Smooth muscle cell (in vitro differentiated cells): Measurements from ENCODE around the gene PRKCSH. TPM values are rescaled to one million over a fixed set of nuclear protein-coding genes. Genes with fewer than 3 reads are reported as not detected.
"Not testable (repeated sequence)": the region's sequence is repeated elsewhere in the genome, so short reads cannot be mapped to it uniquely, and the experiment has no call there.

Source experiments
- DNase-seq: peaks from one replicate; lab custom pipeline; 2025; ENCODE audit not compliant: unreplicated experiment; lab: John Stamatoyannopoulos, UW
- H2AFZ ChIP-seq: fragments of 200-600 bp; sonication (generic); 2 replicates; pipeline ENCODE4 v1.6.0; 2016; ENCODE audit warnings: antibody characterized with exemption, low read depth, mild to moderate bottlenecking
- H3F3A ChIP-seq: fragments of 200-600 bp; sonication (generic); 2 replicates; pipeline ENCODE4 v1.6.0; 2017; ENCODE audit warnings: antibody characterized with exemption, low read depth
- H3K27ac ChIP-seq: fragments of 200-600 bp; sonication (generic); 2 replicates; pipeline ENCODE4 v1.5.1; 2016; ENCODE audit warnings: low read depth, mild to moderate bottlenecking
- H3K27me3 ChIP-seq: fragments of 200-600 bp; sonication (generic); 2 replicates; pipeline ENCODE4 v1.6.1; 2016; ENCODE audit warnings: low read depth, mild to moderate bottlenecking
- H3K36me3 ChIP-seq: fragments of 200-600 bp; sonication (generic); 2 replicates; pipeline ENCODE4 v1.5.1; 2016; ENCODE audit warnings: low read depth
- H3K4me1 ChIP-seq: fragments of 200-600 bp; sonication (generic); 2 replicates; pipeline ENCODE4 v1.5.1; 2016; ENCODE audit warnings: low read depth
- H3K4me2 ChIP-seq: fragments of 200-600 bp; sonication (generic); 2 replicates; pipeline ENCODE4 v1.6.0; 2016; ENCODE audit warnings: mild to moderate bottlenecking
- H3K4me3 ChIP-seq: fragments of 200-600 bp; sonication (generic); 2 replicates; pipeline ENCODE4 v1.5.1; 2016; ENCODE audit warnings: mild to moderate bottlenecking
- H3K79me2 ChIP-seq: fragments of 200-600 bp; sonication (generic); 2 replicates; pipeline ENCODE4 v1.6.0; 2016; ENCODE audit warnings: low read depth, mild to moderate bottlenecking
- H3K9ac ChIP-seq: fragments of 200-600 bp; sonication (generic); 2 replicates; pipeline ENCODE4 v1.6.0; 2016; ENCODE audit warnings: low read depth
- H3K9me3 ChIP-seq: fragments of 200-600 bp; sonication (generic); replicated peaks from 2 replicates; pipeline ENCODE4 v1.5.1; 2016; ENCODE audit warnings: low read depth
- H4K20me1 ChIP-seq: fragments of 200-600 bp; sonication (generic); 2 replicates; pipeline ENCODE4 v1.6.0; 2016; ENCODE audit warnings: low read depth
- CTCF ChIP-seq: fragments of 200-600 bp; sonication (generic); IDR thresholded peaks from 2 replicates; pipeline ENCODE4 v1.5.1; 2017; ENCODE audit warnings: borderline replicate concordance, mild to moderate bottlenecking, antibody characterized with exemption; ENCODE audit not compliant: insufficient read depth, poor library complexity, severe bottlenecking
- WGBS: methylation state at CpG from one replicate; pipeline ENCODE4 v1.1.7; 2016; ENCODE audit warnings: low lambda C conversion rate; 5-methylcytosine and 5-hydroxymethylcytosine counted together
- polyA plus RNA-seq: library from polyadenylated mRNA; unstranded; fragments of >200 nt; fragmentation: Nextera tagmentation; extraction: Ambion mirVana; gene quantifications from 2 replicates; pipeline ENCODE4 v1.2.1, GENCODE V29; 2016
- total RNA-seq: library from RNA; depleted of rRNA; stranded (reverse); fragments of >200 nt; gene quantifications from 2 replicates; pipeline ENCODE4 v1.2.3, GENCODE V29; 2014

The PRKCSH gene
- total and polyA plus RNA-seq, 2 experiments from 2014 or later = 47.4 to 165 TPM

GRCh38 chr19:11405846-11406643 is 29.4 kb upstream of the PRKCSH start:
- Histone ChIP-seq H4K20me1 (no peaks in the 10 kb centered on the region), H3K4me2 (no peak overlapping the region), H2AFZ (no peak overlapping the region)

GRCh38 chr19:11406703-11407236 is 28.7 kb upstream of the PRKCSH start:
- H4K20me1 ChIP-seq, H3K27ac ChIP-seq, H3K4me3 ChIP-seq, H2AFZ ChIP-seq, H3K9me3 ChIP-seq, H3K9ac ChIP-seq, DNase-seq, H3K79me2 ChIP-seq, H3F3A ChIP-seq, H3K4me2 ChIP-seq, H3K27me3 ChIP-seq, H3K36me3 ChIP-seq, H3K4me1 ChIP-seq: not testable (repeated sequence)
- WGBS = 95% methylated on average over 12 of the region's 12 CpGs

More at GRCh38 chr19:11405846-11406643, 29.4 kb upstream of the PRKCSH start:
- WGBS = 66% methylated on average over 31 of the region's 44 CpGs
- H3K4me1 ChIP-seq = no peaks in the 10 kb centered on the region
- peak; percentile 6 for TF ChIP-seq CTCF
- H3K9ac ChIP-seq = no peak overlapping the region
- no peak overlapping the region for H3K27ac ChIP-seq
- no peak overlapping the region for H3K4me3 ChIP-seq
- no peaks in the 10 kb centered on the region for H3K9me3 ChIP-seq
- no peaks in the 10 kb centered on the region for H3K27me3 ChIP-seq
- H3K36me3 ChIP-seq = no peaks in the 10 kb centered on the region
- DNase-seq = no peak
- no peaks in the 10 kb centered on the region for H3K79me2 ChIP-seq
- no peaks in the 10 kb centered on the region for H3F3A ChIP-seq

GRCh38 chr19:11408591-11408990 is 26.8 kb upstream of the PRKCSH start:
- no peak overlapping the region for H3K9ac ChIP-seq
- H4K20me1 ChIP-seq = no peaks in the 10 kb centered on the region
- TF ChIP-seq CTCF = no peak
- H3K27ac ChIP-seq = no peak overlapping the region
- H3K27me3 ChIP-seq = no peaks in the 10 kb centered on the region
- no peaks in the 10 kb centered on the region for H3K4me1 ChIP-seq
- no peaks in the 10 kb centered on the region for H3K79me2 ChIP-seq
- no peak overlapping the region for H3K4me3 ChIP-seq
- H2AFZ ChIP-seq = no peak overlapping the region
- no peaks in the 10 kb centered on the region for H3K36me3 ChIP-seq
- 97% methylated on average over 4 of the region's 4 CpGs for WGBS
- no peaks in the 10 kb centered on the region for H3K9me3 ChIP-seq
- no peak overlapping the region for H3K4me2 ChIP-seq
- DNase-seq = no peak
- no peaks in the 10 kb centered on the region for H3F3A ChIP-seq

- 48% methylated on average over 8 of the region's 8 CpGs for WGBS
- DNase-seq = no peak
- no peaks in the 10 kb centered on the region for H3F3A ChIP-seq
These were observed 24.8 kb upstream of the PRKCSH start for GRCh38 chr19:11410682-11411081.

More at GRCh38 chr19:11410682-11411081, 24.8 kb upstream of the PRKCSH start:
- Histone ChIP-seq H4K20me1 (no peaks in the 10 kb centered on the region), H2AFZ (no peak overlapping the region), H3K27ac (no peak overlapping the region), H3K4me2 (no peak overlapping the region), H3K4me3 (no peak overlapping the region), H3K4me1 (no peaks in the 10 kb centered on the region), H3K36me3 (no peaks in the 10 kb centered on the region), H3K27me3 (no peaks in the 10 kb centered on the region), H3K9ac (no peak overlapping the region), H3K9me3 (no peaks in the 10 kb centered on the region), H3K79me2 (no peaks in the 10 kb centered on the region)
- no peak for TF ChIP-seq CTCF
